ENCODE results near the gene DOCK3.
"Not testable (repeated sequence)": the region's sequence is repeated elsewhere in the genome, so short reads cannot be mapped to it uniquely, and the experiment has no call there.

DOCK3 gene

GRCh38 chr3:50811893-50812292 lies 137.2 kb downstream of the DOCK3 start:
- DNase-seq = no peak

GRCh38 chr3:50815844-50816243 lies 141.1 kb downstream of the DOCK3 start:
- no peak for DNase-seq

GRCh38 chr3:50816894-50817293 lies 142.2 kb downstream of the DOCK3 start:
- no peak for DNase-seq

- DNase-seq = no peak
Observed at GRCh38 chr3:50817756-50818529, 143.2 kb downstream of the DOCK3 start.

- DNase-seq = no peak
Observed at GRCh38 chr3:50819882-50820281, 145.2 kb downstream of the DOCK3 start.

GRCh38 chr3:50825841-50826240 lies 151.1 kb downstream of the DOCK3 start:
- DNase-seq = no peak

GRCh38 chr3:50830451-50830850 lies 155.7 kb downstream of the DOCK3 start:
- no peak for DNase-seq

GRCh38 chr3:50831009-50831408 lies 156.3 kb downstream of the DOCK3 start:
- DNase-seq = not testable (repeated sequence)

- no peak for DNase-seq
Observed at GRCh38 chr3:50840983-50841489, 166.3 kb downstream of the DOCK3 start.

GRCh38 chr3:50848308-50848707 lies 173.6 kb downstream of the DOCK3 start:
- DNase-seq = no peak

- DNase-seq = no peak
Observed at GRCh38 chr3:50850639-50851511, 176.1 kb downstream of the DOCK3 start.

- DNase-seq = no peak
Observed at GRCh38 chr3:50853936-50854335, 179.2 kb downstream of the DOCK3 start.

GRCh38 chr3:50862221-50862620 lies 187.5 kb downstream of the DOCK3 start:
- no peak for DNase-seq

GRCh38 chr3:50873376-50874157 lies 198.8 kb downstream of the DOCK3 start:
- DNase-seq = no peak

- DNase-seq = not testable (repeated sequence)
Observed at GRCh38 chr3:50874876-50875275, 200.1 kb downstream of the DOCK3 start.

- no peak for DNase-seq
Observed at GRCh38 chr3:50876947-50877346, 202.2 kb downstream of the DOCK3 start.

- DNase-seq = not testable (repeated sequence)
Observed at GRCh38 chr3:50882733-50883132, 208.0 kb downstream of the DOCK3 start.

GRCh38 chr3:50883755-50884154 lies 209.0 kb downstream of the DOCK3 start:
- DNase-seq = no peak

GRCh38 chr3:50885070-50885850 lies 210.5 kb downstream of the DOCK3 start:
- no peak for DNase-seq

- no peak for DNase-seq
Observed at GRCh38 chr3:50890688-50891344, 216.1 kb downstream of the DOCK3 start.

- DNase-seq = not testable (repeated sequence)
Observed at GRCh38 chr3:50901097-50901496, 226.4 kb downstream of the DOCK3 start.

- no peak for DNase-seq
Observed at GRCh38 chr3:50912746-50913145, 238.0 kb downstream of the DOCK3 start.
